SU-DHL-6 (cell line): Measurements from ENCODE around the gene PARVB.

Experiments
- EZH2phosphoT487 ChIP-seq: fragments of 200-600 bp; sonication (generic), shearing (Covaris generic); conservative IDR thresholded peaks from 2 replicates; pipeline ENCODE4 v1.6.1; 2018; ENCODE audit warnings: mild to moderate bottlenecking, antibody characterized with exemption, low read length, moderate library complexity, mixed read lengths
- TF ChIP-seq, protein P1 (sequence below): fragments of 200-600 bp; sonication (generic); IDR thresholded peaks from one replicate; pipeline ENCODE4 v1.5.1; 2017; ENCODE audit warnings: antibody characterized with exemption, mild to moderate bottlenecking, low read length, moderate library complexity; ENCODE audit not compliant: insufficient read depth, poor library complexity, severe bottlenecking

- TF ChIP-seq, protein P1, sequence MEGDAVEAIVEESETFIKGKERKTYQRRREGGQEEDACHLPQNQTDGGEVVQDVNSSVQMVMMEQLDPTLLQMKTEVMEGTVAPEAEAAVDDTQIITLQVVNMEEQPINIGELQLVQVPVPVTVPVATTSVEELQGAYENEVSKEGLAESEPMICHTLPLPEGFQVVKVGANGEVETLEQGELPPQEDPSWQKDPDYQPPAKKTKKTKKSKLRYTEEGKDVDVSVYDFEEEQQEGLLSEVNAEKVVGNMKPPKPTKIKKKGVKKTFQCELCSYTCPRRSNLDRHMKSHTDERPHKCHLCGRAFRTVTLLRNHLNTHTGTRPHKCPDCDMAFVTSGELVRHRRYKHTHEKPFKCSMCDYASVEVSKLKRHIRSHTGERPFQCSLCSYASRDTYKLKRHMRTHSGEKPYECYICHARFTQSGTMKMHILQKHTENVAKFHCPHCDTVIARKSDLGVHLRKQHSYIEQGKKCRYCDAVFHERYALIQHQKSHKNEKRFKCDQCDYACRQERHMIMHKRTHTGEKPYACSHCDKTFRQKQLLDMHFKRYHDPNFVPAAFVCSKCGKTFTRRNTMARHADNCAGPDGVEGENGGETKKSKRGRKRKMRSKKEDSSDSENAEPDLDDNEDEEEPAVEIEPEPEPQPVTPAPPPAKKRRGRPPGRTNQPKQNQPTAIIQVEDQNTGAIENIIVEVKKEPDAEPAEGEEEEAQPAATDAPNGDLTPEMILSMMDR = no peak
- no peak for TF ChIP-seq EZH2phosphoT487
These were observed 33.4 kb downstream of the PARVB start for GRCh38 chr22:44057401-44057987.
